ENCODE results near the gene SLAMF7. TPM values are rescaled to one million over a fixed set of nuclear protein-coding genes. Genes with fewer than 3 reads are reported as not detected.

The SLAMF7 gene
- total and polyA plus RNA-seq, 4 donors = 0.80 to 2.9 (median 1.1) TPM

DNA sequence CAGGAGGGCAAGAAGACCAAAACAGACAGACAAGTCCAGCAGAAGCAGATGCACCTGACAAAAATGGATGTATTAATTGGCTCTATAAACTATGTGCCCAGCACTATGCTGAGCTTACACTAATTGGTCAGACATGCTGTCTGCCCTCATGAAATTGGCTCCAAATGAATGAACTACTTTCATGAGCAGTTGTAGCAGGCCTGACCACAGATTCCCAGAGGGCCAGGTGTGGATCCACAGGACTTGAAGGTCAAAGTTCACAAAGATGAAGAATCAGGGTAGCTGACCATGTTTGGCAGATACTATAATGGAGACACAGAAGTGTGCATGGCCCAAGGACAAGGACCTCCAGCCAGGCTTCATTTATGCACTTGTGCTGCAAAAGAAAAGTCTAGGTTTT, 14.5 kb downstream of the SLAMF7 start (continued):
- TF ChIP-seq JUND (IDR thresholded peaks at IDR 0.05) = no peak
- TF ChIP-seq, protein P1, sequence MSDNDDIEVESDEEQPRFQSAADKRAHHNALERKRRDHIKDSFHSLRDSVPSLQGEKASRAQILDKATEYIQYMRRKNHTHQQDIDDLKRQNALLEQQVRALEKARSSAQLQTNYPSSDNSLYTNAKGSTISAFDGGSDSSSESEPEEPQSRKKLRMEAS (IDR thresholded peaks at IDR 0.05) = no peak
- TF ChIP-seq YY1 (IDR thresholded peaks at IDR 0.05) = no peak
- no peak for TF ChIP-seq FOXA1 (IDR thresholded peaks at IDR 0.05)
- TF ChIP-seq TAF1 (conservative IDR thresholded peaks at IDR 0.05) = no peak
- TF ChIP-seq, protein P2, sequence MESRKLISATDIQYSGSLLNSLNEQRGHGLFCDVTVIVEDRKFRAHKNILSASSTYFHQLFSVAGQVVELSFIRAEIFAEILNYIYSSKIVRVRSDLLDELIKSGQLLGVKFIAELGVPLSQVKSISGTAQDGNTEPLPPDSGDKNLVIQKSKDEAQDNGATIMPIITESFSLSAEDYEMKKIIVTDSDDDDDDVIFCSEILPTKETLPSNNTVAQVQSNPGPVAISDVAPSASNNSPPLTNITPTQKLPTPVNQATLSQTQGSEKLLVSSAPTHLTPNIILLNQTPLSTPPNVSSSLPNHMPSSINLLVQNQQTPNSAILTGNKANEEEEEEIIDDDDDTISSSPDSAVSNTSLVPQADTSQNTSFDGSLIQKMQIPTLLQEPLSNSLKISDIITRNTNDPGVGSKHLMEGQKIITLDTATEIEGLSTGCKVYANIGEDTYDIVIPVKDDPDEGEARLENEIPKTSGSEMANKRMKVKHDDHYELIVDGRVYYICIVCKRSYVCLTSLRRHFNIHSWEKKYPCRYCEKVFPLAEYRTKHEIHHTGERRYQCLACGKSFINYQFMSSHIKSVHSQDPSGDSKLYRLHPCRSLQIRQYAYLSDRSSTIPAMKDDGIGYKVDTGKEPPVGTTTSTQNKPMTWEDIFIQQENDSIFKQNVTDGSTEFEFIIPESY (IDR thresholded peaks at IDR 0.05) = no peak

DNA sequence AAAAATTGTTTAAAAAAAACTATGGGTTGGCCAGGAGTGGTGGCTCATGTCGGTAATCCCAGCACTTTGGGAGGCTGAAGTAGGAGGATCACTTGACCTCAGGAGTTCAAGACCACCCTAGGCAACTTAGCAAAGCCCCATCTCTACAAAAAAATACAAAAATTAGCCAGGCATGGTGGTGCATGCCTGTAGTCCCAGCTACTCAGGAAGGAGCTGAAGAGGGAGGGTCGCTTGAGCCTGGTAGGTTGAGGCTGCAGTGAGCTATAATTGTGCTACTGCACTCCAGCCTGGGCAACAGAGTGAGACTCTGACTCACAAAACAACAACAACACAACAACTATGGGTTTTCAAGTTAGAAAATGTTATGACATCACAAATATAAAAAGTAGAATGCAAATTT, 16.4 kb downstream of the SLAMF7 start:
- no peak overlapping the region for H3K27ac ChIP-seq (ENCODE audit: low read depth in 1 of 2, low read length in 2 of 2)
- H3K36me3 ChIP-seq (ENCODE audit: control insufficient read depth in 4 of 4, insufficient read depth in 3 of 4, low read depth in 1 of 4, low read length in 3 of 4) = no peaks in the 10 kb centered on the region
- no peak for DNase-seq (ENCODE audit: low spot score)
- WGBS = 91% methylated on average over 2 of the region's 2 CpGs
- TF ChIP-seq YY1 (IDR thresholded peaks at IDR 0.05) (no peak), HNF4G (IDR thresholded peaks at IDR 0.05) (no peak), RAD21 (IDR thresholded peaks at IDR 0.05) (no peak), TAF1 (conservative IDR thresholded peaks at IDR 0.05) (no peak), HNF4A (conservative IDR thresholded peaks at IDR 0.05) (no peak), GABPA (IDR thresholded peaks at IDR 0.05 in 1 of 2, conservative IDR thresholded peaks at IDR 0.05 in 1 of 2) (no peak), EGR1 (IDR thresholded peaks at IDR 0.05; ENCODE audit: low read depth in 2 of 2) (no peak), FOXA1 (IDR thresholded peaks at IDR 0.05) (no peak), SP1 (IDR thresholded peaks at IDR 0.05) (no peak), NR2F2 (IDR thresholded peaks at IDR 0.05) (no peak), JUND (IDR thresholded peaks at IDR 0.05) (no peak)
- TF ChIP-seq, protein P3, sequence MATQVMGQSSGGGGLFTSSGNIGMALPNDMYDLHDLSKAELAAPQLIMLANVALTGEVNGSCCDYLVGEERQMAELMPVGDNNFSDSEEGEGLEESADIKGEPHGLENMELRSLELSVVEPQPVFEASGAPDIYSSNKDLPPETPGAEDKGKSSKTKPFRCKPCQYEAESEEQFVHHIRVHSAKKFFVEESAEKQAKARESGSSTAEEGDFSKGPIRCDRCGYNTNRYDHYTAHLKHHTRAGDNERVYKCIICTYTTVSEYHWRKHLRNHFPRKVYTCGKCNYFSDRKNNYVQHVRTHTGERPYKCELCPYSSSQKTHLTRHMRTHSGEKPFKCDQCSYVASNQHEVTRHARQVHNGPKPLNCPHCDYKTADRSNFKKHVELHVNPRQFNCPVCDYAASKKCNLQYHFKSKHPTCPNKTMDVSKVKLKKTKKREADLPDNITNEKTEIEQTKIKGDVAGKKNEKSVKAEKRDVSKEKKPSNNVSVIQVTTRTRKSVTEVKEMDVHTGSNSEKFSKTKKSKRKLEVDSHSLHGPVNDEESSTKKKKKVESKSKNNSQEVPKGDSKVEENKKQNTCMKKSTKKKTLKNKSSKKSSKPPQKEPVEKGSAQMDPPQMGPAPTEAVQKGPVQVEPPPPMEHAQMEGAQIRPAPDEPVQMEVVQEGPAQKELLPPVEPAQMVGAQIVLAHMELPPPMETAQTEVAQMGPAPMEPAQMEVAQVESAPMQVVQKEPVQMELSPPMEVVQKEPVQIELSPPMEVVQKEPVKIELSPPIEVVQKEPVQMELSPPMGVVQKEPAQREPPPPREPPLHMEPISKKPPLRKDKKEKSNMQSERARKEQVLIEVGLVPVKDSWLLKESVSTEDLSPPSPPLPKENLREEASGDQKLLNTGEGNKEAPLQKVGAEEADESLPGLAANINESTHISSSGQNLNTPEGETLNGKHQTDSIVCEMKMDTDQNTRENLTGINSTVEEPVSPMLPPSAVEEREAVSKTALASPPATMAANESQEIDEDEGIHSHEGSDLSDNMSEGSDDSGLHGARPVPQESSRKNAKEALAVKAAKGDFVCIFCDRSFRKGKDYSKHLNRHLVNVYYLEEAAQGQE (IDR thresholded peaks at IDR 0.05) = no peak
- TF ChIP-seq, protein P4, sequence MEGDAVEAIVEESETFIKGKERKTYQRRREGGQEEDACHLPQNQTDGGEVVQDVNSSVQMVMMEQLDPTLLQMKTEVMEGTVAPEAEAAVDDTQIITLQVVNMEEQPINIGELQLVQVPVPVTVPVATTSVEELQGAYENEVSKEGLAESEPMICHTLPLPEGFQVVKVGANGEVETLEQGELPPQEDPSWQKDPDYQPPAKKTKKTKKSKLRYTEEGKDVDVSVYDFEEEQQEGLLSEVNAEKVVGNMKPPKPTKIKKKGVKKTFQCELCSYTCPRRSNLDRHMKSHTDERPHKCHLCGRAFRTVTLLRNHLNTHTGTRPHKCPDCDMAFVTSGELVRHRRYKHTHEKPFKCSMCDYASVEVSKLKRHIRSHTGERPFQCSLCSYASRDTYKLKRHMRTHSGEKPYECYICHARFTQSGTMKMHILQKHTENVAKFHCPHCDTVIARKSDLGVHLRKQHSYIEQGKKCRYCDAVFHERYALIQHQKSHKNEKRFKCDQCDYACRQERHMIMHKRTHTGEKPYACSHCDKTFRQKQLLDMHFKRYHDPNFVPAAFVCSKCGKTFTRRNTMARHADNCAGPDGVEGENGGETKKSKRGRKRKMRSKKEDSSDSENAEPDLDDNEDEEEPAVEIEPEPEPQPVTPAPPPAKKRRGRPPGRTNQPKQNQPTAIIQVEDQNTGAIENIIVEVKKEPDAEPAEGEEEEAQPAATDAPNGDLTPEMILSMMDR (IDR thresholded peaks at IDR 0.05; ENCODE audit: low read depth, low read length, missing input control) = no peak
- TF ChIP-seq, protein P2 (IDR thresholded peaks at IDR 0.05) = no peak
- H3K27me3 ChIP-seq (ENCODE audit: control insufficient read depth in 4 of 4, insufficient read depth in 4 of 4, low read length in 3 of 4) = no peaks in the 10 kb centered on the region
- peaks cover 0 to 7% (median 4%) of the 10 kb centered on the region in 4 donors for H3K4me1 ChIP-seq (ENCODE audit: control insufficient read depth in 4 of 4, insufficient read depth in 4 of 4, low read length in 3 of 4)
- no peak overlapping the region for H3K4me3 ChIP-seq (ENCODE audit: low read depth in 1 of 3, low read length in 3 of 3)
- no peak overlapping the region for H3K9ac ChIP-seq (ENCODE audit: low read depth in 1 of 2, low read length in 2 of 2)
- H3K9me3 ChIP-seq (ENCODE audit: control insufficient read depth in 4 of 4, low read length in 3 of 4) = no peaks in the 10 kb centered on the region

Data from liver (tissue), 9 donors.